Activated T-cell treated with anti-CD3 and anti-CD28 coated beads, Interleukin-2, amount 50 U/mL, for 1 hour (primary cell): ENCODE results near the gene DALRD3.

Source experiments
- DNase-seq: peaks from one replicate; pipeline ENCODE4 v3.0.0-alpha.2; 2020

The DALRD3 gene

GRCh38 chr3:48974076-48974864 lies 44.1 kb downstream of the DALRD3 start:
- no peak for DNase-seq

GRCh38 chr3:48970586-48970985 lies 47.8 kb downstream of the DALRD3 start:
- DNase-seq = no peak

- DNase-seq = no peak
Measured at GRCh38 chr3:48966876-48967361, 51.5 kb downstream of the DALRD3 start.

- DNase-seq = no peak
Measured at GRCh38 chr3:48966367-48966766, 52.0 kb downstream of the DALRD3 start.
